Embryonic facial prominence (tissue), 1 donor: ENCODE results near the gene EVL.
"Not testable (repeated sequence)": the region's sequence is repeated elsewhere in the genome, so short reads cannot be mapped to it uniquely, and the experiment has no call there.

Experiments used
- DNase-seq: peaks from one replicate; pipeline ENCODE4 v3.0.0-alpha.2; 2016; ENCODE audit errors: extremely low spot score

Gene EVL

GRCh38 chr14:100170880-100171279 is 105.7 kb downstream of the EVL start:
- no peak for DNase-seq

GRCh38 chr14:100172811-100173210 is 107.6 kb downstream of the EVL start:
- DNase-seq: no peak

GRCh38 chr14:100173353-100173752 is 108.1 kb downstream of the EVL start:
- DNase-seq: no peak

GRCh38 chr14:100176811-100177327 is 111.6 kb downstream of the EVL start:
- no peak for DNase-seq

- DNase-seq: no peak
Measured at GRCh38 chr14:100178691-100179090, 113.5 kb downstream of the EVL start.

- not testable (repeated sequence) for DNase-seq
Measured at GRCh38 chr14:100180671-100181070, 115.4 kb downstream of the EVL start.

- not testable (repeated sequence) for DNase-seq
Measured at GRCh38 chr14:100181876-100182551, 116.8 kb downstream of the EVL start.

GRCh38 chr14:100187247-100187833 is 122.1 kb downstream of the EVL start:
- no peak for DNase-seq

- DNase-seq: no peak
Measured at GRCh38 chr14:100188392-100189030, 123.3 kb downstream of the EVL start.

GRCh38 chr14:100190126-100190525 is 124.9 kb downstream of the EVL start:
- no peak for DNase-seq

- no peak for DNase-seq
Measured at GRCh38 chr14:100191584-100192249, 126.5 kb downstream of the EVL start.

GRCh38 chr14:100192250-100192671 is 127.0 kb downstream of the EVL start:
- no peak for DNase-seq

- peak; percentile 93 for DNase-seq
Measured at GRCh38 chr14:100192672-100193416, 127.6 kb downstream of the EVL start.
